ENCODE data around the gene IPO7. TPM values are rescaled to one million over a fixed set of nuclear protein-coding genes. Genes with fewer than 3 reads are reported as not detected.
A peak's percentile ranks its signal among the peaks of the same experiment; 100 is the strongest.
"Not testable (repeated sequence)": the region's sequence is repeated elsewhere in the genome, so short reads cannot be mapped to it uniquely, and the experiment has no call there.

The IPO7 gene
- total RNA-seq (2014; rRNA removed; shearing (Covaris generic)), result 95.3 and 115 TPM in 2 replicates

DNA sequence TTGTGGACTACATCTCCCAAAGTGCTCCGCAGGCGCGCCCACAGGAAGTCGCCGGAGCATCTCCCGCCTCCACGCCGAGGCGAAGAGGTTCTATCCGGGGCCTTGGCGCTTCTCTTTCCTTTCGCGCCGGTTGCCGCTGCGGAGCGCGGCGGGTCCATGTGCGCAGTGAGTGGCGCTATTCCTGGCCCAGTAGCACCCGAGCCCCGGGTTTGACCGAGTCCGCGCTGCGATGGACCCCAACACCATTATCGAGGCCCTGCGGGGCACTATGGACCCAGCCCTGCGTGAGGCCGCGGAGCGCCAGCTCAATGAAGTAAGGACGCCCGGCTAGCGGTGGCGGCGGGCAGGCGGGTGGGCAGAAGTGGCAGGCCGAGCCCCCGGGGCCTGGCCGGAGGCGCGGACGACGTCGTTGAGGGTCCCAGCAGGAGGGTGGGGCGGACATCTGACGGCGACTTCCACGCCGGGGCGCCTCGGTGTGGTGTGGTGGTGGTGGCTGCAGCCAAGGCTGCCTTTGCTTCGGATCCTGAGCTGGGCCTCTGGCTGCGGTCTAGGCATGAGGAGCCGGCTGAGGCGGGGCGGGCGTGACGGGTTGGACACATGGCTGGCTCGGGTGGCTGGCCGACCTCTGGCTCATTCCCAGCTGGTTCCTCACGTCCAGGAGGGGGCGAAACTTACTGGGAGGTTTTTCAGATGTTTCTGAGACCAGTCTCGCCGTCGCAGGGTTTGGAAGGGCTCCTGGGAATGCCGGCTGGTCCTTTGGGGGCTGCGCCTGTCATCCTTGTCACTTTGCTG, at the start of gene IPO7:
Gene IPO7 (plus strand): TSS at position 118 of the 792 bp plus-strand sequence. CDS start 112 bp downstream, at position 230.
- peak; percentile 88 for DNase-seq (ENCODE audit: low spot score)

DNA sequence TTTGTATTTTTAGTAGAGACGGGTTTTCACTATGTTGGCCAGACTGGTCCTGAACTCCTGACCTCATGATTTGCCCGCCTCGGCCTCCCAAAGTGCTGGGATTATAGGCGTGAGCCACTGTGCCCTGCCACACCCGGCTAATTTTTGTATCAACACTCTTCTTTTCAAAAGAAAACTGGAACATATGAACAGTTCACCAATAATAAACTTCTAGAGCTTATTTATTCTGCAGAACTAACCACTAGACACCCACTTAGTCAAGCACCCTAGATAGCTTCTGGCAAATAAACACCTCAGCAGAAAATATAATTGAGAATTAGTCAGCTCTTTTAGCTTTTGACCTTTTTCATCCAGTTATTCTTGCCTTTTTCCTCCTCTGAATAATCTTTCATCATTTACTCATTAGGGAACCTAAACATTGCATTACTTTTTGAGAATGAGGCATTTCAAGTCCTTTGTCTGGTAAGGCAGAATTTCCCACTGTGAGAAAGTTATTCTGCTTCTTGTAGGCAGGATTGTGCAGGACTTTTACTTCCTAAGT, 42.7 kb upstream of the IPO7 start:
- no peak for DNase-seq (ENCODE audit: low spot score)

DNA sequence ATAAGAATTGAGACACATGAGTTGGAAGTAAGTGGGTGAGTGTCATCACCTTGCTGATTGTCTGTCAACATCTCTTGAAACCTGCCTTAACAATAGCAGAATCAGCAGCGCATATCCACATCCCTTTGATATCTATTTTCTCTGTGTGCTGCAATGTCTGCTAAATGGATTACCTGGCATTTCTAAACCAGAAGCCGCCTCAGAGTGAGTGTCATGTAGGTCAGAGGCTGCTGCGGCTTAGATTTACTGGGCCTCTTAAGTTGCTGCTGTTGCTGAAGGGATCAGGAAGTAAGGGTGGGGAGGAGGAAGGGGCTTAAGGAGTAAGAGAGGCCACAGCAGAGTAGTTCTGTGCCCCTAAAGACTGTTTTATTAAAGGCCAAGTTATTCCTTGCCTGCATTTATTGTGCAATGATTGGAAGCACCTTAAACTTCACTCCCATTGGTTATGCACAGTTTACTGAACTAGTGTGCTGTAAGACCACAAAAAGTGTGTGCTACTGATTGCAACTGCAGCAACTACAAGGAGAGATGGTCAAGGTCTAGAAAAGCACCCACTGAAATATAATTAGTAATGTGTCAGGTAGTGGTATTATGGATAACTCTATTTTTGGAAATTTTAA, 40.3 kb upstream of the IPO7 start:
- no peak for DNase-seq (ENCODE audit: low spot score)

DNA sequence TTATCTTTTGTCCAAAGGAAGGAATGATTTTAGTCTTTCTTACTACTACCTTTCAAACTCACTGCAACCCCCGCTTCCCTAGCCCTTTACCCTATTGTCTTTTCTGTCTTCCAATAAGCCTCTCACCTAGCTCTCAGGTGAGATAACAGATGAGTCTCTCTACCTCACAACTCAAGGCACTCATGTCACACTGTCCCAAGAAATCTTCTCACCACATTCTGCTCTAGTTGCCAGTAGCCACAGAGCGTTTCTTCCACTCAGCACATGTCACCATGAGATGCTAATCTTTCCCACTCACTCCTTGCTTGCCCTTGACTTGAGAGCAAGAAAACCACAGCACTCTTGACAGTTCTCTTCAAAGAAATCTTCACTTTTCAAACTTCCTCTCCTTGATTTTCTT, 37.4 kb upstream of the IPO7 start:
- no peak for DNase-seq (ENCODE audit: low spot score)

DNA sequence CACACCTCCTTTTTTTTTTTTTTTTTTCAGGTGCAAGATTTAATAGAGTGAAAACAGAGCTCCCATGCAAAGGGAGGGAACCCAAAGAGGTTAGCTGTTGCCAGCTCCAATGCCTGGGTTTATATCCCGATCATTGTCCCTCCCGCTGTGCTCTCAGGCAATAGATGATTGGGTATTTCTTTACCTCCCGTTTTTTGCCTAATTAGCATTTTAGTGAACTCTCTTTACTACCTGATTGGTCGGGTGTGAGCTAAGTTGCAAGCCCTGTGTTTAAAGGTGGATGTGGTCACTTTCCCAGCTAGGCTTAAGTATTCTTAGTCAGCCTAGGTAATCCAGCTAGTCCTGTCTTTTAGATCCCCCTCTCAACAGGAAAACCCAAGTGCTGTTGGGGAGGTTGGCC, 36.7 kb upstream of the IPO7 start:
- not testable (repeated sequence) for DNase-seq (ENCODE audit: low spot score)

DNA sequence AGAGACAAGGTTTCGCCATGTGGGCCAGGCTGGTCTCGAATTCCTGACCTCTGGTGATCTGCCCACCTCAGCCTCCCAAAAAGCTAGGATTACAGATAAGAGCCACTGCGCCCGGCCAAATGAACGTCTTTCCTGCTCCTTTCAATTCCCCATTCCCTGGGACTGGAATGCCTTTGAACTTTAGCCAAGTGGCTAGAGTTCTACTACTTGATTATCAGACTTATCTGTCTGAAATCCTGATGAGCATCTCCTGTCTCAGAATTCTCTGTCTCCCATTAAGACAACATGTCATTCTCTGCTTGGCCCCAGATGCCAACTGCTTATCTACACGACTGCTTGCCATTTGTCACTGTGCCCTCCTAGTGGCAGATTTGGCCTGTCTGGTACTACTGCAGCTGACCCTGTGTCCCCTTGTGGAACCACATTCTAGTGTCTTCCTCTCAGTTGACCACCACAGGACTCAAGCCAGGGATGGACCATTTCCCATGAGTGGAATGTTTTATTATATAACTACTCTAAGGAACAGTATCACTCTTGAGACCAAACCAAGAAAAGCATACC, 33.1 kb upstream of the IPO7 start:
- DNase-seq (ENCODE audit: low spot score), result no peak

DNA sequence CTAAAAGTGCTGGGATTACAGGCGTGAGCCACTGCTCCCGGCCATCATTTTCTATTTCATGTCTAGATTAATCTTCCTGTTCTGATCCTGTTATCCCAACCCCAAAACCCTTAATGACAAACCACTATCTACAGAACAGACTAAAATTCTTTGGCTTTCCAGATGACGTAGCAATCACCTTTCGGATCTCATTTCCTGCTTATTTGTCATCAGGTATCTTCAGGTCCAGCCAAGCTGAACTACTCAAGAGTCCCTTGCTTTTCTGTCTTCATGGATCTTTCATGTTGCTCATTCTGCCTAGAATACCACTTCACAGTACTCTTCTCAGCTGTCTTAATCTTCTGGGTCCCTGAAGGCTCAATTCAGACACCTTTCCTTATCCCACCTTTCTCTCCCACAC, 27.4 kb upstream of the IPO7 start:
- DNase-seq (ENCODE audit: low spot score), result no peak

DNA sequence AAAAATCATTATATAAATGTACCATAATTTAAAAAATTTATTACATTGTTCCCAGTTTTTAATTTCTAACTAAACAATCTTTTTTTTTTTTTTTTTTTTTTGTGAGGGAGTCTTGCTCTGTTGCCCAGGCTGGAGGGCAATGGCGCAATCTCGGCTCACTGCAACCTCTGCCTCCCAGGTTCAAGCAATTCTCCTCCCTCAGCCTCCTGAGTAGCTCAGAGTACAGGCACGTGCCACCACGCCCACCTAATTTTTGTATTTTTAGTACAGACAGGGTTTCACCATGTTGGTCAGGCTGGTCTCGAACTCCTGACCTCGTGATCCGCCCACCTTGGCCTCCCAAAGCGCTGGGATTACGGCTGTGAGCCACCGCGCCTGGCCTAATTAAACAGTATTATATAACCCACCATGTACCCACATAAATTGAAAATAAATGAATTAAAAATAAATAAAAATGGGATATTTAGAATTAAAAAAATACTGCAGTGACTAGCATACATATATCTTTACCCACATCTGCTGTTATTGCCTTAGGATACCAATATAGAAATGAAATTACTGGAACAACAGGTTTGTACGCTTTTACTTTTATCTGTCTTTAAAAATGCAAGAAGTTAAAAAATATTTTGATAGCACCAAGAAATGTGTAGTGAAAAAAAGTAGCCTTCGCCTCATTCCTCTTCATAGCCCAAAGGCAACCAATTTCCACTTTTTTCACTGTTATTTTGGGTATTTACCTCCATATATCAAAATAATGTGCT, 23.4 kb upstream of the IPO7 start:
- DNase-seq (ENCODE audit: low spot score), result not testable (repeated sequence)

DNA sequence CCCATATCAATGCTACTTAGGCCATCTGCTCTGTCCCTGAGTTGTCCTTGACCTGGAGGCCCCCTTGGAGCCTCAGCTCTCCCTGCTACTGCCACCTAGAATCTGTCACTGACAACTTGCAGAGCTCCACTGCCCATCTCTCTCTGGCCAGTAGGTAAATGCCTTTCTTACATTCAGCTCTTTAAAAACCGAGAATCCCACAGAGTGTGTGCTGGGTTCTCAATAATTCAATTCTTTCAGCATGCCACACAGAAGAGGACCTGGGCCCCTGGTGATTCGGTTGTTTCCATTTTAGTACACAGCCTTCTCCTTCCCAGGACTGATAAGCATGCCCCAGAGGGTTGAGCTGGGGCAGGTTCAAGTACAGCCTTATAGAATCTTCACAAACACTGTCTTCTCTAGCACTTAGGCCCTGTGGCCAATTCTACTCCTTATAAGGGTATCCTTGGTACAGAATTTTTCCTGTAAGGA, 22.0 kb upstream of the IPO7 start:
- DNase-seq (ENCODE audit: low spot score), result no peak

DNA sequence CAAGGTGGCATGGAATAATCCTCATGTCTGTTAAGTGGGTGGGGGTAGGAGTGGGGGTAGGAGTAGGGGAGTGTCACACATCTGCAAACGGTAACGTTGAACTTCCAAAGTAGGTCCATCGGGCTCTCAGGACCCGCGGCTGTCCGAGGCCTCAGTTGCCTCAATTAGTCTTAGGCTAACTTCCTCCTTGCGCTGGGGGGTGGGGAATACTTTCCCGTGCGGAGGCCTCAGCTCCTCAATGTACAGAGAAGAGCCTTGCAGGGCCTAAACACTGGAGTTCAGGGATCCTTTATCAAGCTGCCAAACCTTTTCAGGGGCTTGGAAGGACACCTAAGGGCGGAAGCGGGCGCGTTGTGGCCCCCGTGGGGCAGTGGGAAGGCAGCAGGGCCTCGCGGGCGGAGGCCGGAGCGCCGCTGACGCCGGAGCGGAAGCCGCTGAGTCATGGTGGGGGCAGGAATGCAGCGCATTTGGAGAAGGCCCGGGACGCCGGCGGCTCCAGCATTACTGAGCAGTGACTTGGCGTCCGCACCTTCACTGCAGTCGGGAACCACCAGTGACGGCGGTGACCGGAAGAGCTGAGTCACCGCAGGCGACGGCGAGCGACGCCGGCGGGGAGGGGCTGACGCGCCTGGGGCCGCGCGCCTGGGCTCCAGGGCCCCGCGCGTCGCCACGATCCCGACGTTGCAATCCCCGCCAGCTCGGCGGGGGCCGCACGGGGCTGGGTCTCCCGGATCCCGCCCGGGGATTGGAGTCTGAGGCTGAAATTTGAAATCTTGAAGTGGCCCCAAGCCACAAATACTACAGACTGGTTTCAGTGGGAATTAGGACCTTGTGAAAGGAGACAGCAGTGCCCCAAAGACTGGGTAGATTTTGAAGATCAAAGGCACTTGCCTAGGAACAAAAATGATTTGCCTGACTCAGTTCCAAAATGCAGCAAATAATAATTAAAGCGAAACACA, 20.2 kb upstream of the IPO7 start:
- DNase-seq (ENCODE audit: low spot score), result peak; percentile 98

DNA sequence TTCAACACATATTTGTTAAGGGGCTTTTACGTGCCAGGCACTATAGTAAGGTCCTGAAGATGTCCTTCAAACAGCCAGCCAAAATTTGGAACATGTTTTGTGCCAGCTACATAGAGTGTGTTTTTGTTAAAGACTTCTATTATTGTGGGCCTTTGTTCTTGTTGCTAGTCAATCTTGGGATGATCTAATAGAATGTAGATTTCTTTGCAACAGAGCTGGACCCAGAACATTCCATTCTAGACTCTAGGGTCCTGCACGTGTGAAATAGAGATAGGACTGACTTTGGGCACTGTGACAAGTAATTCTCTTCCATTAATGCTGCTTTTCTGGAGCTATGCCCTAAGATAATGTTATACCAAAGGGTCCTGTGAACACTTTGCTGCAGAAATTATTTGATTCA, 16.9 kb upstream of the IPO7 start:
- DNase-seq (ENCODE audit: low spot score), result no peak

DNA sequence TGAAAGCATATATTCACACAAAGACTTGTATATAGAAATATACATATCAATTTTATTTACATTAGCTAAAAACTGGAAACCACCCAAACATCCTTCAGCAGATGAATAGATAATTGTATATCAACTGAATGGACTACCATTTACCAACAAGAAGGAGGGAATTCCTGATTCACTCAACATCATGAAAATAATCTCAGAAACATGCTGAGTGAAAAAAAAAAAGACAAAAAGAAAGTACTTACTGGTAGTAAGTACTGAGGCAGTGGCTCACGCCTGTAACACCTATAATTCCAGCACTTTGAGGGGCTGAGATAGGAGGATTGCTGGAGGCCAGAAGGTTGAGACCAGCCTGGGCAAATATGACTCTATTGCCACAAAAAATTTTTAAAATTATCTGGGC, 7.4 kb upstream of the IPO7 start:
- DNase-seq (ENCODE audit: low spot score), result no peak

DNA sequence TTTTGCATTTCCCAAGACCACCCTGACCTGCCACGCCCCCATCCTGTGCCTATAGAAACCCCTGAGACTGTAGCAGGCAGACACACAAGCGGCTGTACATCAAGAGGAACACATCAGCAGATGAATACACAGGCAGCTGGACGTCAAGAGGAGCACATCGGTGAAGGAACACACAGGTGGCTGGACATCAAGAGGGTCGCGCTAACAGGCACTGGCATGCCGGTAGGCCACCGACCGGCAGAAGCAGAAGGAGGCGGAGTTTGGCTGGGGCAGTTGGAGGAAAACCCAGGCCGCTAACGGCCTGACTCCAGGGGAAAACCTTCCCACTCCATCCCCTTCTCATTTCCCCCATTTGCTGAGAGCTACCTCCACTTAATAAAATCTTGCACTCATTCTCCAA, 5.4 kb upstream of the IPO7 start:
- no peak for DNase-seq (ENCODE audit: low spot score)

DNA sequence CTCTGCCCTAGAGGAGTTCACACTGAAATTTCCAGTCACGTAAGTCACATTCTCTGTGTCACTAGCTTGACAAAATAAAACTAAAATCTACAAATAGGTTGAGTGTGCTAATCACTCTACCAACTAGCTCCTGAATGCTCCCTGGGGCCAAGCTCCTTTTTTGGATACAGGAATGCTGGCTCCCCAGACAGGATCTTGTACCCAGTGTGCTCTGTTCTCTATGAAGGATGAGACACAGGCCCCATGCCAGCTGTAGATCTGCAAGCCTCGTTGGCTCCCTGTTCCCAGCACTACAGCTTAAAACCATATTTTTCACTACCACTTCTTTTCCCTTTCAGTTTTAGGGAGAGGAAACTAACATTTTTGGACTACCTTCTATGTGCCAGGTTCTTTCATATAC, 3.7 kb upstream of the IPO7 start:
- no peak for DNase-seq (ENCODE audit: low spot score)

DNA sequence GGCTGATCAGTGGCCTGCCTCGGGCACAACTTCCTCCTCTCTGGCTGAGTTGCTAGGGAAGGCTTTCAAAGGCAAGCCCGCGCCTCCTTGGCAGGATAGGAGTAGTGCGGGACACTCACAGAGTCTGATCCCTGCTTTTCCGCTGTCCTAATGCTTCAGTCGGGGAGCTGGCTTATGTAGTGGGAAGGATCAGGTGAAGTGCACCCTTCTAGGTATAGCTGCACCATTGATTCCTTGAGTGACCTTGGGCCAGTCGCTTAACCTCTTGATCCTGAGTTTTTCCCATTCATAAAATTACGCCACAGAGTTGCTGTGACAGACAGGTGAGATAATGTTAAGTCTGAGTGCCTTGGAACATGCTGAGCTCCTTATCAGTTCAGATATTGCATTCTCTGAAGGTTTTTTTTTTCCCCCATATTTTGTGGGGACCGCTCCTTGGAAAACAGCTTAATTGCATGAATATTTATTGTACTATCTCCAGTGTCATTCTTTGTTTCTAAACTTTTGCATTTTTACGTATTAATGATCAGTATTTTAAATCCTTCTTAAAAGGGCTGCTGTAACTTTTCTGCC, 961 bp downstream of the IPO7 start:
- DNase-seq (ENCODE audit: low spot score), result peak; percentile 42

DNA sequence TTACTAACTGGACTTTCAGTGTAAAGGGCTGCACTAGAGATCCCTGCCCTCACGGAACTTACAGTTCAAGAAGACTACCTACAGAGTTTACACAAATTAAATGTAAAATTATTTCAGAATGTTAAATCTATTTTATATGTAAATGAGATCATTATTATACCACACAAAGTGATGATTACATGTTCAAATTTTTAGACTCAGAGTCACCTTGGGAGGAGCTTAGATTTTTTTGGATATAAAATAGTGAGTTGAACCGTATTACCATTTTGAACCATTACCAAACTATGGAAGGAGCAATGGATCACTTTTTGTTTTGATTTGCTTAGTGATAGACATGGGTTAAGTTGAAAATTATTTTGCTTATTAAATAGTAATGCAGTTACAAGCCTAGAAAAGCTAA, 1.6 kb downstream of the IPO7 start:
- DNase-seq (ENCODE audit: low spot score), result no peak

DNA sequence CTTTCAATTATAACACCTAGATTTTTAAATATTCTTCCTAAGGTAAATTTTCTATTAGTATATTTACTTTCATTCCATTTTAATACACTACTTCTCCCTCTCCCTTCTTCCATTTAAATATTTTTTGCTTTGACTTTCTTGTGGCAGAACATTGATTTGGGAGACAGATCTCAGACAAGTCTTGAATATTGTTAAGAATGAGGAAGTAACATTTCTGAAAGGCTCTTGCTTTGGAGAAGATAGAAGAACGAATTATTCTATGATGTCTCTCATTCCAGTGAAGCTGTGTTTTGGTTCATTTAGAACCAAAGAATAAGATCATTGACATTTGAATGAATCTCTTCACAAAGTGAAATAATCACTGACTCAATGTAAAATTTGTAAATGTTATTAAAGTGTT, 2.4 kb downstream of the IPO7 start:
- no peak for DNase-seq (ENCODE audit: low spot score)

DNA sequence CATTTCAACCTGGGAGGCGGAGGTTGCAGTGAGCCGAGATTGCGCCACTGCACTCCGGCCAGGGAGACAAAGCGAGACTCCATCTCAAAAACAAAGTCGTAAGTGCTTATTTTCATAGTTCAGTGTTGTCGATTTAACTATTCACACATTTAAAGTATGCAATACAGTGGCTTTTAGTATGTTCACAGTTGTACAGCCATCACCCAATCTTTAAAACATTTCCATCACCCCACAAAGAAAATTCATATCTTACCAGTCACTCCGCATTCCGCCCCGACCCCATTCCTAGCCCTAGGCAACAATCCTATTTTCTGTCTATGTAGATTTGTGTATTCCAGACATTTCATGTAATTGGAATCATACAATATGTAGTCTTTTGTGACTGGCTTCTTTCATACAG, 11.9 kb downstream of the IPO7 start:
- DNase-seq (ENCODE audit: low spot score), result no peak

DNA sequence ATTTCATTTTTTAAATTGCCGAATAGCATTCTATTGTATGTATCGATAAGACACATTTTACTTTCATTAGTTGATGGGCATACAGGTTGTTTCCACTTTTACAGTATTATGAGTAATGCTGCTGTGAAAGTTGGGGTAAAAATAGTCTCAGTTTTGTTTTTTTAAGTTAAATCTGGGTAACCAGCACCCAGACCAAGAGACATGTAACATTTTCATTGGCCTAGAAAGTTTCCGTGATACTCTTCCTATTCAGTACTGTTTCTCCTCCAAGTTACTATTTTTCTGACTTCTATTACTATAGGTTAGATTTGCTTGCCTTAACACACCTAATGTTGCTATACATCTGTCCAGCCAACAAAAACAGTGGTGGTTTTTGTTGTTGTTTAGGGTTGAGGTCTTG, 12.3 kb downstream of the IPO7 start:
- no peak for DNase-seq (ENCODE audit: low spot score)

Measured in A172 (cell line).